ENCODE results near the gene MRPL48. TPM values are rescaled to one million over a fixed set of nuclear protein-coding genes. Genes with fewer than 3 reads are reported as not detected.

Gene MRPL48
- total and polyA plus RNA-seq, 4 donors: 20.5 to 38.1 (median 31.0) TPM

DNA sequence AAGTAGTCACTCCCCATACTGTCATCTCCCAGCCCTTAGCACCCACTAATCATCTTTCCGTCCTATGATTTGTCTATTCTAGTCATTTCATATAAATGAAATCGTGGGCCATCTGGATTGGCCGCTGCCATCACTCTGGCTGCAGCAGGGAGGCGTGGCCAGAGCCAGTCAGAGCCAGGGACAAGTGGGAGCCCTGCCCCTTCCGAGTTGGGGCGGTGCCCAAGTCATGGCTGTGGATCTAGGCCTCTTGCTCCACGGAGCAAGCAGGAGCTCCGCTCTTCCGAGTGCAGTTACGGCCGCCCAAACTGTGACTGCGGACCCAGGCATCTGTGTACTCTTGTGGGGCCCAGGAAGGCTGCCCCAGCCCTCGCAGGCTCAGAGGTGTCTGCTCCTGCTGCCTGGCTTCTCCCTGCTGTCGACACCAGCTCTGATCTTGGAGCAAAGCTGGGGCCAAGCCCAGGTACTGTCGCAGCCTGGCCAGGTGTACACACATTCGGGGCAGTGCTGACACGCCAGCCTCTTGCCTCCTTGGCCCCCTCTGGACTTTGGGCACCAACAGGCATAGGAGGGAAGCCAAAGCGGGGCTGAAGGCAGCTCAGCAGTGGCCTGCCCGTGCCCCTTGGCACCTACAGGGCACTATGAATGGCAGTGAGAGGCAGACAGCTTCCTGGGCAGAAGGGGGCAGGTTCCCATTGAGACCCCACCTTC, 8.4 kb downstream of the MRPL48 start:
- DNase-seq: no peak
- ATAC-seq (ENCODE audit: insufficient read depth, low FRiP score): no peak
- H3K9me3 ChIP-seq (ENCODE audit: control insufficient read depth in 4 of 4, insufficient read depth in 3 of 4, low read length in 3 of 4): no peaks in the 10 kb centered on the region

DNA sequence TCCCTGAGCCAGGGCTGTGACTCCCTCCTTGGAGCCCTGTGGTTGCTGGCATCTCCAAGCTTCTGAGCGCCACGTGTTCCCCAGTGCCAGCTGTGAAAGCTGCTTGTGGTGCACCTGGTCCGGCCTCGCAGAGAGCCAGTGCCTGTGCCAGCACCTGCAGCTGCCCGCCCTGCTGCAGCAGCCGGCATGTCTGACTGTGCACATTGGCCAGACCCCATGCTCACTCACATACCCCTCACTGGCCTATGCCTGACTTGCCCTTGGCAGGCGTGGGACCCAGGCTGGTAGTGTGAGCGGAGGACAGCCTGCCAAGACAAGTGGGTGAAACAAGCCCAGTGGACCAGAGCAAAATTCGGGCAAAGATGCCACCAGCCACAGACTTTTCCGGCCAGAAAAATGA, 9.8 kb downstream of the MRPL48 start:
- H3K9ac ChIP-seq (ENCODE audit: insufficient read depth in 1 of 2, low read length in 2 of 2): no peak overlapping the region
- H3K4me3 ChIP-seq: no peak overlapping the region
- H3K4me1 ChIP-seq (ENCODE audit: control insufficient read depth in 5 of 5, insufficient read depth in 5 of 5, low read length in 5 of 5): peaks cover 0 to 4% (median 0%) of the 10 kb centered on the region in 5 donors
- ATAC-seq (ENCODE audit: insufficient read depth, low FRiP score) (no peak), DNase-seq (no peak)
- TF ChIP-seq, protein P1, sequence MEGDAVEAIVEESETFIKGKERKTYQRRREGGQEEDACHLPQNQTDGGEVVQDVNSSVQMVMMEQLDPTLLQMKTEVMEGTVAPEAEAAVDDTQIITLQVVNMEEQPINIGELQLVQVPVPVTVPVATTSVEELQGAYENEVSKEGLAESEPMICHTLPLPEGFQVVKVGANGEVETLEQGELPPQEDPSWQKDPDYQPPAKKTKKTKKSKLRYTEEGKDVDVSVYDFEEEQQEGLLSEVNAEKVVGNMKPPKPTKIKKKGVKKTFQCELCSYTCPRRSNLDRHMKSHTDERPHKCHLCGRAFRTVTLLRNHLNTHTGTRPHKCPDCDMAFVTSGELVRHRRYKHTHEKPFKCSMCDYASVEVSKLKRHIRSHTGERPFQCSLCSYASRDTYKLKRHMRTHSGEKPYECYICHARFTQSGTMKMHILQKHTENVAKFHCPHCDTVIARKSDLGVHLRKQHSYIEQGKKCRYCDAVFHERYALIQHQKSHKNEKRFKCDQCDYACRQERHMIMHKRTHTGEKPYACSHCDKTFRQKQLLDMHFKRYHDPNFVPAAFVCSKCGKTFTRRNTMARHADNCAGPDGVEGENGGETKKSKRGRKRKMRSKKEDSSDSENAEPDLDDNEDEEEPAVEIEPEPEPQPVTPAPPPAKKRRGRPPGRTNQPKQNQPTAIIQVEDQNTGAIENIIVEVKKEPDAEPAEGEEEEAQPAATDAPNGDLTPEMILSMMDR (IDR thresholded peaks at IDR 0.05; ENCODE audit: control extremely low read depth, extremely low read depth): no peak
- no peaks in the 10 kb centered on the region for H3K9me3 ChIP-seq (ENCODE audit: control insufficient read depth in 4 of 4, insufficient read depth in 3 of 4, low read length in 3 of 4)
- WGBS, 2 donors: 96 to 97% methylated on average over 10 of the region's 10 CpGs
- H3K27ac ChIP-seq (ENCODE audit: low read depth in 1 of 2, low read length in 1 of 2): no peak overlapping the region
- H3K27me3 ChIP-seq (ENCODE audit: control insufficient read depth in 3 of 3, insufficient read depth in 3 of 3, low read length in 2 of 3): no peaks in the 10 kb centered on the region
- H3K36me3 ChIP-seq (ENCODE audit: control insufficient read depth in 4 of 4, insufficient read depth in 4 of 4, low read length in 4 of 4): peaks cover 0 to 15% (median 4%) of the 10 kb centered on the region in 4 donors

More for the DNA sequence above, 8.4 kb downstream of the MRPL48 start:
- Histone ChIP-seq H3K4me1 (ENCODE audit: control insufficient read depth in 5 of 5, insufficient read depth in 5 of 5, low read length in 5 of 5) (peaks cover 0 to 4% (median 0%) of the 10 kb centered on the region in 5 donors), H3K9ac (ENCODE audit: insufficient read depth in 1 of 2, low read length in 2 of 2) (no peak overlapping the region), H3K27me3 (ENCODE audit: control insufficient read depth in 3 of 3, insufficient read depth in 3 of 3, low read length in 2 of 3) (no peaks in the 10 kb centered on the region), H3K36me3 (ENCODE audit: control insufficient read depth in 4 of 4, insufficient read depth in 4 of 4, low read length in 4 of 4) (peaks cover 0 to 15% (median 6%) of the 10 kb centered on the region in 4 donors), H3K27ac (ENCODE audit: low read depth in 1 of 2, low read length in 1 of 2) (peak overlapping the region in 1 of 2 donors; percentile 62), H3K4me3 (no peak overlapping the region)
- WGBS, 2 donors: 92 to 96% methylated on average over 19 of the region's 19 CpGs
- TF ChIP-seq, protein P1 (IDR thresholded peaks at IDR 0.05; ENCODE audit: control extremely low read depth, extremely low read depth): no peak

DNA sequence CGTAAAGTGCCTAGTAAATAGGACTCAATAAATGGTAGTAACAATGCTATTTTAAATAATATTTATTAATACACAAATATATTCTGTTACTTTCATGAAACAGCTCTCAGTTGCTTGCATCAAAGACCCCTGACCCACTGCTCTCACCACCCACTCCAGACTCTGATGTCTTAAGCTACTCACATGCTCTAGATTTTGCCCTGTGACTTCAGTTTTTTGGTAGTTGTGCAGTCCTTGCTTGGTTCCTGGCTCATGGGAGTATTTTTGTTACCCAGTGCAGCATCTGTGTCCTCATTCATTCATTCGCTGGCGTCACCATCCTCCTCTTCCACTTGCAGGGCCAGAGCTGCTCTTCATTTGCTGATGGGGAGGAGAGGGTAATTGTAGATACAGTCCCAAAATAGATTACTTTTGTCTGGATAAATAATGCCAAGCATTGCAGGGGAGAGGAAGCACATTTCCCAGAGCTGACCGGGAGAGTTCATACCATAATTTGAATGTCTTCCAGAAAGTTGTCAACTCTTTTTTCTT, 12.7 kb downstream of the MRPL48 start:
- TF ChIP-seq, protein P1 (IDR thresholded peaks at IDR 0.05; ENCODE audit: control extremely low read depth, extremely low read depth): no peak
- H3K9me3 ChIP-seq (ENCODE audit: control insufficient read depth in 4 of 4, insufficient read depth in 3 of 4, low read length in 3 of 4): no peaks in the 10 kb centered on the region
- H3K36me3 ChIP-seq (ENCODE audit: control insufficient read depth in 4 of 4, insufficient read depth in 4 of 4, low read length in 4 of 4): peaks cover 0 to 15% (median 4%) of the 10 kb centered on the region in 4 donors
- H3K27me3 ChIP-seq (ENCODE audit: control insufficient read depth in 3 of 3, insufficient read depth in 3 of 3, low read length in 2 of 3): no peaks in the 10 kb centered on the region
- H3K9ac ChIP-seq (ENCODE audit: insufficient read depth in 1 of 2, low read length in 2 of 2): no peak overlapping the region
- 85 to 86% methylated on average over 4 of the region's 4 CpGs for WGBS, 2 donors
- ATAC-seq (ENCODE audit: insufficient read depth, low FRiP score) (no peak), DNase-seq (no peak)
- H3K4me1 ChIP-seq (ENCODE audit: control insufficient read depth in 5 of 5, insufficient read depth in 5 of 5, low read length in 5 of 5): peaks cover 0 to 4% (median 0%) of the 10 kb centered on the region in 5 donors
- H3K27ac ChIP-seq (ENCODE audit: low read depth in 1 of 2, low read length in 1 of 2): no peak overlapping the region
- no peak overlapping the region for H3K4me3 ChIP-seq
